Activated CD4-positive, alpha-beta T cell treated with anti-CD3 and anti-CD28 coated beads, Interleukin-2, amount 10 ng/mL, durations not matched to agents 7 days and 5 days (primary cell): ENCODE data around the gene ZFPM1. TPM values are rescaled to one million over a fixed set of nuclear protein-coding genes. Genes with fewer than 3 reads are reported as not detected.

Experiments
- CTCF ChIA-PET: fragments of 350-600 bp; sonication (Branson Sonifier 250); formaldehyde crosslinking; loops from one replicate; lab custom pipeline; 2021; ENCODE audit warnings: antibody characterized with exemption; lab: Charles Lee
- POLR2A ChIA-PET: fragments of 350-600 bp; sonication (Branson Sonifier 250); formaldehyde crosslinking; loops from one replicate; lab custom pipeline; 2021; ENCODE audit warnings: antibody characterized with exemption; lab: Charles Lee
- DNase-seq: peaks from one replicate; pipeline ENCODE4 v3.0.0-alpha.2; 2020
- H3K27ac Mint-ChIP-seq: one replicate; pipeline ENCODE4 v1.8.0; 2021; ENCODE audit warnings: mild to moderate bottlenecking, moderate library complexity, mixed read lengths
- H3K27me3 Mint-ChIP-seq: one replicate; pipeline ENCODE4 v1.8.0; 2021; ENCODE audit warnings: mixed read lengths
- H3K36me3 Mint-ChIP-seq: one replicate; pipeline ENCODE4 v1.8.0; 2021; ENCODE audit warnings: low read depth, mixed read lengths
- H3K4me1 Mint-ChIP-seq: one replicate; pipeline ENCODE4 v1.8.0; 2021; ENCODE audit warnings: mixed read lengths
- H3K4me3 Mint-ChIP-seq: one replicate; pipeline ENCODE4 v1.8.0; 2021; ENCODE audit warnings: mild to moderate bottlenecking, moderate library complexity, mixed read lengths
- H3K9me3 Mint-ChIP-seq: one replicate; pipeline ENCODE4 v1.8.0; 2021; ENCODE audit warnings: mixed read lengths
- total RNA-seq, 2 experiments: library from RNA; stranded (reverse); gene quantifications; one replicate each; pipeline ENCODE4 v1.2.3, GENCODE V29; 2021

Gene ZFPM1
- total RNA-seq, 2 experiments from 2014 or later: 12.7 to 13.8 TPM

DNA sequence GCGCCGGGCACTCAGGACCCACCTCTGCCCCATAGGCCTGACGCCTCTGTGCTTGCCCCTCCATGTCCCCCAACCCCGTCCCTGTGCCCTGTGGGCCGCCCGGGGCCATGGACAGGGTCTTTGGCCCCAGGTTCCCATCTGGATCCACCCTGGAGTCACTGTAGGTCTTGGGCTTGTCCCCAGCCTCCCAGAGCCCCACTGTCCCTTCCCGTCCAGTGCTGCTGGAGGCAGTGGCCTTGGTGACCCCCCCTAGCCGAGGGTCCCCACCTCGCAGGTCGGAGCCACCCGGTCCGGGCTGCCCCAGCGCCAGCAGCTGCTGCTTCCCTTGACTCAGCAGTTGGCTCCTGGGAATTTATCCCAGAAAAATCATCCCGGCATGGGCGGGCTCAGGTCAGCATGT, 49.3 kb downstream of the ZFPM1 start:
- Mint-ChIP-seq H3K4me3 (no peak overlapping the region), H3K9me3 (no peaks in the 10 kb centered on the region), H3K27me3 (no peaks in the 10 kb centered on the region), H3K4me1 (no peaks in the 10 kb centered on the region), H3K36me3 (no peaks in the 10 kb centered on the region), H3K27ac (no peak overlapping the region)
- POLR2A ChIA-PET: no interaction called here
- DNase-seq: no peak
- CTCF ChIA-PET: no interaction called here

DNA sequence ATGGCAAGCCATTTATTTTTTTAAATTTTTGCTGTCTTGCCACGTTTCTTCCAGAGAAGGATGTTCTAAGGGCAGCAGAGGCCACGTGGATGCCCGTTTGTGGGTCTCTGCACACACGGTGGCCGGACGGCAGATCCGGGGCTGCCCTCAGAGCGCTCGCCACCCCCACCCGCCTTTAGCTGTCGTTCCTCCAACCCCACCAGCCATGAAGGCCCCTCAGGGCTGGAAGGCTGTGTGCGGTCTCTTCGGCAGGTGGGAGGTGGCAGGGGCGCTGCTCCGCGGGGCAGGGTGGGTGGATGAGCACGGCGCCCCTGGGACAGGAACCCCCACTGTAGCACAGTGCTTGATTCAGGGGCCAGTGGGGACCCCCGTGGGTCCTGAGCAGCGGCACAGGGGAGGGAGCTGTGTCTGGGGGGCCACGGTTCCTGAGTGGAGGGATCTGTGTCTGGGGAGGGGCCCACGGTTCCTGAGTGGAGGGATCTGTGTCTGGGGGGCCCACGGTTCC, 49.7 kb downstream of the ZFPM1 start:
- CTCF ChIA-PET: no interaction called here
- no peaks in the 10 kb centered on the region for H3K4me1 Mint-ChIP-seq
- POLR2A ChIA-PET: no interaction called here

DNA sequence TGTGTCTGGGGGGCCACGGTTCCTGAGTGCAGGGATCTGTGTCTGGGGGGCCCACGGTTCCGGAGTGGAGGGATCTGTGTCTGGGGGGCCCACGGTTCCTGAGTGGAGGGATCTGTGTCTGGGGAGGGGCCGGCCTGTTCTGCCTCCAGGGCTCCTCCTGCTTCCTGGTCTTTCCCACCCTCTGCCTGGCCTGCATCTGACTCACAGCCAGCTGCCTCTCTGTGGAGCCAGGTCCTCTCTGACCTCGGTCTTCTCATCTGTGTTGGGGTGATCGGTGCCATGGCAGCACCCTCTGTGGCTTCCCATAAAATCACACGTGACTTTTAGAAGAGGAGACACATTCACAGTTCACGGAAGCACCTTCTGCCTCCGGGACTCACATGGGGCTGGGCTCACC, 50.3 kb downstream of the ZFPM1 start:
- Mint-ChIP-seq H3K4me1 (no peaks in the 10 kb centered on the region), H3K36me3 (no peaks in the 10 kb centered on the region), H3K4me3 (no peak overlapping the region), H3K9me3 (no peaks in the 10 kb centered on the region), H3K27ac (no peak overlapping the region), H3K27me3 (no peaks in the 10 kb centered on the region)
- no peak for DNase-seq
- POLR2A ChIA-PET: no interaction called here
- CTCF ChIA-PET: no interaction called here

More for the DNA sequence above, 49.7 kb downstream of the ZFPM1 start:
- no peak overlapping the region for H3K4me3 Mint-ChIP-seq
- H3K36me3 Mint-ChIP-seq: no peaks in the 10 kb centered on the region
- no peak overlapping the region for H3K27ac Mint-ChIP-seq
- no peaks in the 10 kb centered on the region for H3K27me3 Mint-ChIP-seq
- DNase-seq: no peak
- no peaks in the 10 kb centered on the region for H3K9me3 Mint-ChIP-seq

DNA sequence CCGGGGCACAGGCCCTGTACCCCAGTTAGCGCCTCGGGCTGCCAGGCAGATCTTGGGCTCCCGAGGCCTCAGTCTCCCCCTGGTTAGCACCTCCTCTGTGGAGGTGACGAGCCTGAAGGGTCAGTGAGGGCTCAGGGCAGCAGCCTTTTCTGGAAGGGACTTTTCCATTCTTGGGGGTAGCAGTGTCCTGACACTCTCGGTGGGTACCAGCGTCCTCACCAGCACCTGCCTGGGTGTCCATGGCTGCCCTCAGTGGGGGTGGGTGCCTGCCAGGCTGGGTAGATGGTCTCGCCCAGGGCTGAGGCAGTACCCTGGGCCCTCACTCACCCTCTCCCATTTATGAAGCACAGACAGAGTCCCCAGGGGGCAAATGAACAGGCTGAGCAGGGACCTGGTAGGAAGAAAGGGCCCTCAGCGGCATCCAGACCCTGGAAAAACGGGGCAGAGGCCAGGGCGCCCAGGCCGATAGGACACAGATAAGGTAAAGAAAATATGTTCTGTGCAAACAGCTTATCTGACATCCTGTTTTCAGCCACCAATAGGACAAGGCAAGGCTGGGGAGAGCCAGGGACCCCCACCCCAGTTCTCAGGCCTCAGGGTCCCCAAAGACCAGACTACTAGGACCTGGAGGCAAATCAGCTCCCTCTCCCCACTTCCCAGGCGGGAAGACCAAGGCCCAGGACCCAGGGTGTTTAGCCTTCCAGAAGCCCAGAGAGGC, 50.9 kb downstream of the ZFPM1 start:
- Mint-ChIP-seq H3K9me3 (no peaks in the 10 kb centered on the region), H3K4me3 (no peak overlapping the region), H3K4me1 (no peaks in the 10 kb centered on the region), H3K27me3 (no peaks in the 10 kb centered on the region), H3K27ac (no peak overlapping the region), H3K36me3 (no peaks in the 10 kb centered on the region)
- no peak for DNase-seq
- POLR2A ChIA-PET: no interaction called here
- CTCF ChIA-PET: no interaction called here

GRCh38 chr16:88504489-88505404, 51.7 kb downstream of the ZFPM1 start:
- no peaks in the 10 kb centered on the region for H3K27me3 Mint-ChIP-seq
- no peak overlapping the region for H3K4me3 Mint-ChIP-seq
- no peak overlapping the region for H3K27ac Mint-ChIP-seq
- ChIA-PET POLR2A (no interaction called here), CTCF (no interaction called here)
- H3K36me3 Mint-ChIP-seq: no peaks in the 10 kb centered on the region
- H3K9me3 Mint-ChIP-seq: no peaks in the 10 kb centered on the region
- no peak for DNase-seq
- no peaks in the 10 kb centered on the region for H3K4me1 Mint-ChIP-seq

DNA sequence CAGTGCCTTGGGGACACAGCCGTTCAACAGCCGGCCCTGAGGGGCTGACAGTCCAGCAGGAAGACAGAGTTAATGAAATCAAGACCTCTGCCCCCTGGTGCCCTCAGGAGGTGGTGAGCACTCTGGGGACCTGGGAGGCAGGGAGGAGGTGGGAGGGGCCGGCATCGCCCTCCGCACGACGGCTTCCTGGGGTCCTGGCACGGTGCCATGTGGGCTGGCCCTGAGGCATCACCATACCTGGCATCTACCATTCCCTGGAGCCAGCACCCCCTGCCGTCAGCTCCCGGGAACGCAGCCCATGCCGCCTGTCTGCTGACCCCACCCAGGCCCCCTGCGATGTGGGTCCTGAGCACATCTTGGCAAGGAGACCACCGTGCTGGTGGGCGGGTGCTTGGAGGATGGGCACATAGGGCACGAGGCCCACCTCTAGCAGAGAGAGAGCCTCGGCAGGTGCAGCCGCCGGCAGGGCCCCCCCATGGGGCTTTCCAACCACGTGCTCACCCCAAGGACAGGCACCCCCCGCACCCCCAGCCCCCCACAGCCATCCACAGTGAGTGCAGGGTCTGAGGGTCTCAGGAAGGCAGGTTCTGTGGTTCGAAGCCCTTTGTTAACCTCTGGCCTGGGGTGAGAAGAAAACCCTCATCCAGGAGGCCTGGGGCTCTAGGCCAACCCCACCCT, 52.5 kb downstream of the ZFPM1 start:
- ChIA-PET POLR2A (no interaction called here), CTCF (no interaction called here)
- Mint-ChIP-seq H3K9me3 (no peaks in the 10 kb centered on the region), H3K36me3 (no peaks in the 10 kb centered on the region), H3K4me3 (no peak overlapping the region), H3K27me3 (no peaks in the 10 kb centered on the region), H3K27ac (no peak overlapping the region), H3K4me1 (no peaks in the 10 kb centered on the region)
- DNase-seq: peak; percentile 54

DNA sequence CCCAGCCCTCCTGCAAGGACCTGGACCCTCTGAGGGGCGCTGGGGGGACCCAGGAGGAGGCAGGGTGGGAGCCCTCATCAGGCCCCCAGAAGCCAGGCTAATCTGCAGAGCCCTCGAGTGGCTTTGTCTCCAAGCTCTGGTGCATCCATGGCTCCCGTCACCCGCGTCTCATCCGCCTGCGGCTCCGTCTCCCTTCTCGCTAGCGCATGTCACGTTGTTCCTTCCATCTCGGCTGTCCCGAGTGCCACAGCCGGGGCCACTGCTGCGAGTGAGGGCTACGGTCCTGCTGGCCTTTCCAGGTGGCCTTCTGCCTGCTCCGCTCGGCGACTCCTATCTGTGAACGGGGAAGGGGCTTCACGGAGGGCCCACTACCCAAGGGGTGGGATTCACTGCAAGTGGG, 53.6 kb downstream of the ZFPM1 start:
- POLR2A ChIA-PET: no interaction called here
- Mint-ChIP-seq H3K9me3 (no peaks in the 10 kb centered on the region), H3K27me3 (no peaks in the 10 kb centered on the region), H3K4me1 (no peaks in the 10 kb centered on the region), H3K36me3 (no peaks in the 10 kb centered on the region), H3K27ac (no peak overlapping the region), H3K4me3 (no peak overlapping the region)
- CTCF ChIA-PET: no interaction called here
- DNase-seq: no peak

- no peak overlapping the region for H3K4me3 Mint-ChIP-seq
- no peak for DNase-seq
- H3K36me3 Mint-ChIP-seq: no peaks in the 10 kb centered on the region
- no peaks in the 10 kb centered on the region for H3K9me3 Mint-ChIP-seq
- POLR2A ChIA-PET: no interaction called here
- no peaks in the 10 kb centered on the region for H3K27me3 Mint-ChIP-seq
- H3K27ac Mint-ChIP-seq: no peak overlapping the region
- CTCF ChIA-PET: no interaction called here
- H3K4me1 Mint-ChIP-seq: no peaks in the 10 kb centered on the region
These were observed 54.2 kb downstream of the ZFPM1 start for GRCh38 chr16:88507231-88507743.

DNA sequence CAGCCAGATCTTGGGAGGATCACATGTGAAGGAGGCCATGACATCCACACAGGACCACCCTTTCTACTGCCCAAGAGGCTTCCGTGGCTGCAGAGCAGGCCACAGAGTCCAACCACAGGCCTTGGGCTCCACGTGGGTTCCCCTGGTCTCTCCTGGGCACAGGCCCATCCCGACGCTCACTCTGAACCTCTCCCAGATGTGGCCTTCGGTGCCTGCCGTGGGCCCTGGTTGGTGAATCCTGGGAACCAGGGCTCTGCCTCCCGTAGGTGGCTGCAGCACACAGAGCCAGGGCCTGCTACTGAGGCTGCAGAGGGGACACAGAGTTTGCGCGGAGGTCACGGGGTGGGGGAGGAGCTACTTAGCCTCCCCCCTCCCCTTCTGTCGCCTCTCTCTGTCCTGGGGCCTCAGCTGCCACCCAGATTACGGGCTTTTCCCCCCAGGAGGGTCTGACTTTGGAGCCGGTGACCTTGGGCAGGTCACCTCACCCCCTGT, 55.3 kb downstream of the ZFPM1 start:
- H3K4me3 Mint-ChIP-seq: no peak overlapping the region
- no peak for DNase-seq
- H3K9me3 Mint-ChIP-seq: no peaks in the 10 kb centered on the region
- ChIA-PET POLR2A (no interaction called here), CTCF (interaction anchor here (0.6 kb wide), 1 partner anchor 56 kb away, joined by 3 read pairs; no protein-coding TSS in a partner anchor)
- H3K27ac Mint-ChIP-seq: no peak overlapping the region
- no peaks in the 10 kb centered on the region for H3K27me3 Mint-ChIP-seq
- H3K4me1 Mint-ChIP-seq: no peaks in the 10 kb centered on the region
- no peaks in the 10 kb centered on the region for H3K36me3 Mint-ChIP-seq

DNA sequence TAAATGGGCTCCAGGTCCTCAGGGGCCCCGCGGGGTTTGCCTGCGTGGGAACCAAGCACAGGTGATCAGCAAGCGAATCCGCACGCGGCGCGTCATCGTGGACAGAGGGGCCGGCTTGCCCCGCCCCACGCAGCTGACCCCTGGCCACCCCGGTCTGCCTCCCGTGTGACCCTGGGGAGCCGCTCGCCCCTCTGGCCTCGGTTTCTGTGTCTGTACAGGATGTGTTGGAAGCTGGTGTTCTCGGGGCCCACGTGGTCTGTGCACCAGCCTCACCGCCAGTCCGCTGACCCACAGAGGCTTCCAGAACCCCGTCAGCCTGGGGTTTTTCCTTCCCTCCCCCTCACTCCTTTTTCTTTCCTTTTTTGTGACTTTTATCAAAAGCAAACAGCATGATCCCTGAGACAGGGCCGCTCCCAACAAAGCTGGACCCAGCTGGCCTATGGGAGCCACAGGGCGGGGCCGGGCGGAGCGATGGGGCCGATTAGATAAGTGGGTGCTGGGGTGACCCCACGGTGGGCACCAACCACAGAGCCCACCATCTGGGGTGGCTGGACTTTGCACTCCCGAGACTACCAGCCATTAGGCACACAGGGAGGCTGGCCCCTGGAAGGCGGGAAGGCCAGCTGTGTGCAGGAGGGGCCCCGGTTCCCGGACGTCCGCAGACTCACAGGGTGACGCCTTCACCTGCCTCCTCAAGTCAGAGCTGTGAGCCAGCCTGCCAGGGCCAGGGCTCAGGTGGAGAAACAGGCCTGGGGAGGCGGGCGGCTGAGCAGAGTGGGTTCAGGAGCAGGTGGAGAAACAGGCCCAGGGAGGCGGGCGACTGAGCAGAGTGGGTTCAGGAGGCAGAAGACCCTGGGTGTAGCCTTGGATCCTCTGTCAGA, 56.0 kb downstream of the ZFPM1 start:
- H3K27ac Mint-ChIP-seq: no peak overlapping the region
- no peaks in the 10 kb centered on the region for H3K9me3 Mint-ChIP-seq
- POLR2A ChIA-PET: no interaction called here
- no peaks in the 10 kb centered on the region for H3K27me3 Mint-ChIP-seq
- H3K36me3 Mint-ChIP-seq: no peaks in the 10 kb centered on the region
- CTCF ChIA-PET: interaction anchor here (0.6 to 1.1 kb wide), 3 partner anchors 21 to 55 kb away, joined by 3 read pairs; no protein-coding TSS in a partner anchor
- H3K4me1 Mint-ChIP-seq: no peaks in the 10 kb centered on the region
- DNase-seq: no peak
- no peak overlapping the region for H3K4me3 Mint-ChIP-seq

- Mint-ChIP-seq H3K4me1 (no peaks in the 10 kb centered on the region), H3K27ac (no peak overlapping the region), H3K27me3 (no peaks in the 10 kb centered on the region), H3K36me3 (no peaks in the 10 kb centered on the region), H3K9me3 (no peaks in the 10 kb centered on the region), H3K4me3 (no peak overlapping the region)
- POLR2A ChIA-PET: no interaction called here
- CTCF ChIA-PET: interaction anchor here (0.7 to 1.1 kb wide), 2 partner anchors 21 to 30 kb away, joined by 3 read pairs; no protein-coding TSS in a partner anchor
- DNase-seq: no peak
These were observed 56.6 kb downstream of the ZFPM1 start for GRCh38 chr16:88509749-88510069.
